SK-N-SH (cell line): Measurements from ENCODE around the gene ATE1. TPM values are rescaled to one million over a fixed set of nuclear protein-coding genes. Genes with fewer than 3 reads are reported as not detected.

Experiments
- CTCF ChIA-PET: fragments of 300-600, 350-600 bp; formaldehyde crosslinking; extraction: SDS; loops from one replicate; lab custom pipeline; 2021; lab: Yijun Ruan, JAX
- POLR2A ChIA-PET: fragments of 350-600 bp; sonication (Branson Sonifier 250); formaldehyde crosslinking; extraction: SDS; loops from one replicate; lab custom pipeline; 2020; ENCODE audit warnings: antibody characterized with exemption, inconsistent platforms; lab: Yijun Ruan, JAX
- DNase-seq: peaks from one replicate; pipeline ENCODE4 v3.0.0; 2012
- H2AFZ ChIP-seq: fragments of 200-600 bp; sonication (generic); 2 replicates; pipeline ENCODE4 v1.8.1; 2016; ENCODE audit warnings: antibody characterized with exemption, mild to moderate bottlenecking, low read depth
- H3F3A ChIP-seq: fragments of 200-600 bp; sonication (generic); replicated peaks from 2 replicates; pipeline ENCODE3; 2016; ENCODE audit warnings: antibody characterized with exemption, mild to moderate bottlenecking; ENCODE audit not compliant: insufficient read depth
- H3K27ac ChIP-seq, 2 experiments: fragments of 200-500 bp in 1 of 2; fragments of 200-600 bp in 1 of 2; sonication (Bioruptor generic) in 1 of 2; sonication (generic), shearing (Covaris generic) in 1 of 2; 2 replicates each; pipeline versions ENCODE4 v1.5.1 to v1.6.1; 2014 to 2016; ENCODE audit warnings: low read depth in 2 of 2, inconsistent platforms in 1 of 2, low read length in 1 of 2, mild to moderate bottlenecking in 1 of 2, mixed read lengths in 1 of 2
- H3K27me3 ChIP-seq: fragments of 200-600 bp; sonication (generic), shearing (Covaris generic); 2 replicates; pipeline ENCODE4 v1.6.1; 2016; ENCODE audit warnings: mixed run types; ENCODE audit not compliant: insufficient read depth
- H3K36me3 ChIP-seq, 2 experiments: fragments of 200-500 bp in 1 of 2; fragments of 200-600 bp in 1 of 2; sonication (Bioruptor generic) in 1 of 2; sonication (generic) in 1 of 2; replicated peaks in 1 of 2; 2 replicates each; pipeline versions ENCODE3 to v1.5.1; 2014 to 2016; ENCODE audit warnings: low read length in 1 of 2, mild to moderate bottlenecking in 1 of 2; ENCODE audit not compliant: insufficient read depth in 2 of 2, control insufficient read depth in 1 of 2
- H3K4me1 ChIP-seq, 2 experiments: fragments of 200-500 bp in 1 of 2; fragments of 200-600 bp in 1 of 2; sonication (Bioruptor generic) in 1 of 2; sonication (generic), shearing (Covaris generic) in 1 of 2; 2 replicates each; pipeline versions ENCODE4 v1.5.1 to v1.6.1; 2014 to 2016; ENCODE audit warnings: low read depth in 1 of 2, low read length in 1 of 2, mixed run types in 1 of 2; ENCODE audit not compliant: insufficient read depth in 2 of 2, control insufficient read depth in 1 of 2
- H3K4me2 ChIP-seq: fragments of 200-600 bp; sonication (generic), shearing (Covaris generic); 2 replicates; pipeline ENCODE4 v1.6.1; 2017; ENCODE audit warnings: mixed run types
- H3K4me3 ChIP-seq, 2 experiments: fragments of 200-500 bp in 1 of 2; fragments of 200-600 bp in 1 of 2; sonication (Bioruptor generic) in 1 of 2; sonication (generic), shearing (Covaris generic) in 1 of 2; 2 replicates each; pipeline versions ENCODE4 v1.5.1 to v1.8.1; 2014 to 2016; ENCODE audit warnings: low read depth in 2 of 2, inconsistent platforms in 1 of 2, low read length in 1 of 2, mild to moderate bottlenecking in 1 of 2, mixed read lengths in 1 of 2, moderate library complexity in 1 of 2
- H3K79me2 ChIP-seq: fragments of 200-600 bp; sonication (generic); 2 replicates; pipeline ENCODE4 v1.8.1; 2017; ENCODE audit warnings: mild to moderate bottlenecking; ENCODE audit not compliant: insufficient read depth
- H3K9ac ChIP-seq: fragments of 200-600 bp; sonication (generic); 2 replicates; pipeline ENCODE4 v1.6.1; 2017; ENCODE audit warnings: mixed run types
- H3K9me2 ChIP-seq: fragments of 200-600 bp; sonication (generic); 2 replicates; pipeline ENCODE4 v1.6.1; 2017; ENCODE audit warnings: mixed run types
- H3K9me3 ChIP-seq: fragments of 200-600 bp; sonication (generic); 2 replicates; pipeline ENCODE4 v1.6.1; 2017; ENCODE audit warnings: mixed run types, mild to moderate bottlenecking, moderate library complexity
- H4K20me1 ChIP-seq: fragments of 200-600 bp; sonication (generic); 2 replicates; pipeline ENCODE4 v1.6.1; 2017; ENCODE audit warnings: mild to moderate bottlenecking, mixed run types; ENCODE audit not compliant: insufficient read depth
- ELF1 ChIP-seq: IDR thresholded peaks from 2 replicates; pipeline ENCODE4 v1.4.0; 2012
- EP300 ChIP-seq, 2 experiments: IDR thresholded peaks; 2 replicates each; pipeline versions ENCODE4 v1.4.0 to v1.6.1; 2012; ENCODE audit warnings: borderline replicate concordance in 1 of 2, low read depth in 1 of 2, low read length in 1 of 2
- EZH2phosphoT487 ChIP-seq: fragments of 200-600 bp; sonication (generic); IDR thresholded peaks from 2 replicates; pipeline ENCODE4 v1.6.1; 2017; ENCODE audit warnings: low read depth, mixed run types, mild to moderate bottlenecking, antibody characterized with exemption, moderate library complexity, borderline replicate concordance
- FOXM1 ChIP-seq: IDR thresholded peaks from 2 replicates; pipeline ENCODE4 v1.4.0; 2012; ENCODE audit warnings: low read depth, mild to moderate bottlenecking
- IRF3 ChIP-seq: fragments of 150-350 bp; IDR thresholded peaks from 2 replicates; pipeline ENCODE4 v1.6.1; 2016; ENCODE audit warnings: mild to moderate bottlenecking, low read depth, low read length
- MAX ChIP-seq: IDR thresholded peaks from 2 replicates; pipeline ENCODE4 v1.4.0; 2012; ENCODE audit warnings: low read depth
- MEF2A ChIP-seq: IDR thresholded peaks from 2 replicates; pipeline ENCODE4 v1.4.0; 2012; ENCODE audit warnings: low read depth, borderline replicate concordance
- NFIC ChIP-seq: IDR thresholded peaks from 2 replicates; pipeline ENCODE4 v1.4.0; 2012; ENCODE audit warnings: borderline replicate concordance
- PBX3 ChIP-seq: IDR thresholded peaks from 2 replicates; pipeline ENCODE4; 2012
- RAD21 ChIP-seq: IDR thresholded peaks from 2 replicates; pipeline ENCODE4 v1.6.1; 2012; ENCODE audit warnings: mild to moderate bottlenecking, low read length
- SMC3 ChIP-seq: IDR thresholded peaks from 2 replicates; pipeline ENCODE4 v1.6.1; 2012; ENCODE audit warnings: low read depth, low read length, improper control_type of control experiment
- TCF12 ChIP-seq: IDR thresholded peaks from 2 replicates; pipeline ENCODE4 v1.4.0; 2012
- USF1 ChIP-seq: IDR thresholded peaks from 2 replicates; pipeline ENCODE4 v1.4.0; 2012; ENCODE audit warnings: low read depth, borderline replicate concordance
- ZBTB33 ChIP-seq: IDR thresholded peaks from 2 replicates; pipeline ENCODE4 v1.4.0; 2012; ENCODE audit warnings: low read depth, borderline replicate concordance
- WGBS: methylation state at CpG from one replicate; pipeline ENCODE4 v1.1.6; 2017; ENCODE audit warnings: low lambda C conversion rate; 5-methylcytosine and 5-hydroxymethylcytosine counted together
- polyA plus RNA-seq, 3 experiments: library from polyadenylated mRNA; depleted of rRNA; stranded (reverse); fragments of >200 nt; gene quantifications; 2 replicates each; pipeline ENCODE4 v1.2.3, GENCODE V29; 2012

Gene ATE1
- polyA plus RNA-seq, 1 of the 3 experiments (the other 2 are of a cell fraction) = 6.3 TPM

- Histone ChIP-seq H3K79me2 (no peaks in the 10 kb centered on the region), H3K9me2 (no peaks in the 10 kb centered on the region), H3K27ac (no peak overlapping the region), H3K4me3 (no peak overlapping the region), H3K9ac (no peak overlapping the region), H3K4me1 (peaks cover 0 to 7% of the 10 kb centered on the region in 2 experiments; a peak in 1 of 4 replicates), H3K4me2 (no peak overlapping the region), H3K9me3 (no peaks in the 10 kb centered on the region), H4K20me1 (no peaks in the 10 kb centered on the region), H3K27me3 (no peaks in the 10 kb centered on the region), H2AFZ (no peak overlapping the region), H3K36me3 (peaks cover 17 to 30% of the 10 kb centered on the region in 2 experiments), H3F3A (no peaks in the 10 kb centered on the region)
- no peak for TF ChIP-seq RAD21
- TF ChIP-seq ZBTB33 = no peak
- TF ChIP-seq NFIC = no peak
- no peak for TF ChIP-seq FOXM1
- no peak for TF ChIP-seq EP300 (IDR thresholded peaks at IDR 0.05; ENCODE audit: borderline replicate concordance in 1 of 2, low read depth in 1 of 2, low read length in 1 of 2)
- TF ChIP-seq ELF1 = no peak
- no peak for TF ChIP-seq TCF12
- TF ChIP-seq USF1 = no peak
- no peak for TF ChIP-seq MEF2A
- no peak for TF ChIP-seq IRF3
- no peak for TF ChIP-seq PBX3
- TF ChIP-seq EZH2phosphoT487 = no peak
- no peak for TF ChIP-seq MAX
- TF ChIP-seq SMC3 = no peak
- DNase-seq = no peak
- 97% methylated on average over 1 of the region's 1 CpG for WGBS
- ChIA-PET CTCF (no interaction called here), POLR2A (no interaction called here)
Measured at GRCh38 chr10:121870413-121870812, 57.4 kb downstream of the ATE1 start.
